Breast epithelium (tissue), 4 donors: Measurements from ENCODE around the gene KLHDC2. TPM values are rescaled to one million over a fixed set of nuclear protein-coding genes. Genes with fewer than 3 reads are reported as not detected.
"Not testable (repeated sequence)": the region's sequence is repeated elsewhere in the genome, so short reads cannot be mapped to it uniquely, and the experiment has no call there.

Source experiments
- DNase-seq, 2 donors: peaks; one replicate each; pipeline ENCODE4 v3.0.0-alpha.2; 2019; ENCODE audit warnings: low spot score in 2 of 2
- H3K27ac ChIP-seq, 2 donors: fragments of 200-600 bp; sonication (generic) in 1 of 2; one replicate each; pipeline ENCODE4 v1.5.1; 2016 to 2019; ENCODE audit warnings: mild to moderate bottlenecking in 1 of 2
- H3K27me3 ChIP-seq, 2 donors: fragments of 200-600 bp; sonication (generic) in 1 of 2; one replicate each; pipeline versions ENCODE4 v1.5.1 to v1.6.0; 2017 to 2019; ENCODE audit warnings: control low read depth in 1 of 2, mild to moderate bottlenecking in 1 of 2
- H3K36me3 ChIP-seq: fragments of 200-600 bp; one replicate; pipeline ENCODE4 v1.5.1; 2019
- H3K4me1 ChIP-seq, 2 donors: fragments of 200-600 bp; sonication (generic); one replicate each; pipeline ENCODE4 v1.5.1; 2016 to 2019; ENCODE audit warnings: control low read depth in 1 of 2
- H3K4me3 ChIP-seq, 3 donors: fragments of 200-600 bp; sonication (generic); 1 replicate in 2 of 3; 2 replicates in 1 of 3; pipeline ENCODE4 v1.5.1; 2016 to 2019; ENCODE audit warnings: mild to moderate bottlenecking in 3 of 3, moderate library complexity in 2 of 3
- H3K9me3 ChIP-seq, 2 donors: fragments of 200-600 bp; sonication (generic) in 1 of 2; one replicate each; pipeline ENCODE4 v1.5.1; 2016 to 2019; ENCODE audit warnings: control low read depth in 1 of 2
- POLR2A ChIP-seq: fragments of 450-650 bp; IDR thresholded peaks from one replicate; pipeline ENCODE4 v1.6.1; 2016; ENCODE audit warnings: antibody characterized with exemption, mild to moderate bottlenecking, moderate library complexity
- POLR2AphosphoS5 ChIP-seq, 3 donors: sonication (generic); formaldehyde crosslinking; IDR thresholded peaks; one replicate each; pipeline ENCODE4 v1.6.1; 2017; ENCODE audit warnings: antibody characterized with exemption in 3 of 3
- intact Hi-C: fragments of 100-400 bp; cut with DNase I; formaldehyde crosslinking; loops from one replicate; pipeline ENCODE4 v1.15.1; 2023; ENCODE audit warnings: low total_unique reads
- total RNA-seq, 3 donors: library from RNA; depleted of rRNA; stranded (reverse); fragments of >200 nt; gene quantifications; one replicate each; pipeline ENCODE4 v1.1.0, GENCODE V29; 2016
- TF ChIP-seq, protein P1 (sequence below), 3 donors: fragments of 450-650 bp; IDR thresholded peaks; one replicate each; pipeline ENCODE4 v1.5.1; 2016 to 2017; ENCODE audit warnings: antibody characterized with exemption in 3 of 3, mild to moderate bottlenecking in 3 of 3, moderate library complexity in 3 of 3

Gene KLHDC2
- total RNA-seq, 3 donors from 2014 or later, result 74.4 to 107 (median 88.5) TPM

GRCh38 chr14:49733836-49734235 lies 34.1 kb upstream of the KLHDC2 start:
- no peak for DNase-seq
- Histone ChIP-seq H3K4me1 (no peaks in the 10 kb centered on the region), H3K4me3 (no peak overlapping the region), H3K36me3 (no peaks in the 10 kb centered on the region), H3K27ac (no peak overlapping the region), H3K27me3 (no peaks in the 10 kb centered on the region), H3K9me3 (no peaks in the 10 kb centered on the region)
- TF ChIP-seq, protein P1, sequence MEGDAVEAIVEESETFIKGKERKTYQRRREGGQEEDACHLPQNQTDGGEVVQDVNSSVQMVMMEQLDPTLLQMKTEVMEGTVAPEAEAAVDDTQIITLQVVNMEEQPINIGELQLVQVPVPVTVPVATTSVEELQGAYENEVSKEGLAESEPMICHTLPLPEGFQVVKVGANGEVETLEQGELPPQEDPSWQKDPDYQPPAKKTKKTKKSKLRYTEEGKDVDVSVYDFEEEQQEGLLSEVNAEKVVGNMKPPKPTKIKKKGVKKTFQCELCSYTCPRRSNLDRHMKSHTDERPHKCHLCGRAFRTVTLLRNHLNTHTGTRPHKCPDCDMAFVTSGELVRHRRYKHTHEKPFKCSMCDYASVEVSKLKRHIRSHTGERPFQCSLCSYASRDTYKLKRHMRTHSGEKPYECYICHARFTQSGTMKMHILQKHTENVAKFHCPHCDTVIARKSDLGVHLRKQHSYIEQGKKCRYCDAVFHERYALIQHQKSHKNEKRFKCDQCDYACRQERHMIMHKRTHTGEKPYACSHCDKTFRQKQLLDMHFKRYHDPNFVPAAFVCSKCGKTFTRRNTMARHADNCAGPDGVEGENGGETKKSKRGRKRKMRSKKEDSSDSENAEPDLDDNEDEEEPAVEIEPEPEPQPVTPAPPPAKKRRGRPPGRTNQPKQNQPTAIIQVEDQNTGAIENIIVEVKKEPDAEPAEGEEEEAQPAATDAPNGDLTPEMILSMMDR (IDR thresholded peaks at IDR 0.05), result no peak
- TF ChIP-seq POLR2A (no peak), POLR2AphosphoS5 (IDR thresholded peaks at IDR 0.05) (no peak)
- intact Hi-C loops, result no loop called here

DNA sequence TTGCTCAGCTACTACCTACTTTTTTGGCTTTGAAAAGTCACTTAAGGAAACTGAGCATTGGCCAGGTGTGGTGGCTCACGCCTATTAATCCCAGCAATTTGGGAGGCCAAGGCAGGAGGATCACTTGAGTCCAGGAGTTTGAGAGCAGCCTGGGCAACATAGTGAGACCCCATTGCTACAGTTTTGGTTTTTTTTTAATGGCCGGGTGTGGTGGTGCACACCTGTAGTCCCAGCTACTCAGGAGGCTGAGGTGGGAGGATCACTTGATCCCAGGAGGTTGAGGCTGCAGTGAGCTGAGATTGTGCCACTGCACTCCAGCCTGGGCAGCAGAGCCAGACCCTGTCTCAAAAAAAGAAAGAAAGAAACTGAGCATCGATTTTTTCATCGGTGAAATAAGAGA lies 32.3 kb upstream of the KLHDC2 start:
- H3K4me3 ChIP-seq, H3K36me3 ChIP-seq, DNase-seq, H3K27ac ChIP-seq, intact Hi-C loops, H3K9me3 ChIP-seq, H3K4me1 ChIP-seq, H3K27me3 ChIP-seq: not testable (repeated sequence)

DNA sequence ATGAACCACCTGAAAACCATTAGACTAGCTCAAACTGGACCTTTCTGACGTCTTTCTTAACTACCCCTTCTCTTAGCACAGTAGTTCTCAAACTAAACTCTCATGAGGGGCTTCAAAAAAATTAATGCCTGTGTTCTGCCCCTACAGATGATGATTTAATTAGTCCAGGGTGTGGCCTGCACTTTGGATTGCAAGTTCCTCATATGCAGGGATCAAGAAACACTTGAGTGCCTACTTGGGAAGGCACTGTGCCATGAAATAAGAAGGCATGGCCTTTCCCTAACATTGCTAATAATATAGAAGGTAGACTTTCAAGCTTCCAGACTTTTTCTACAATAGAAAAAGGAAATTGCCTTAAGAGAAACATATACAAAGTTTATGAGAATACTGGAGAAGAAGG lies 22.8 kb upstream of the KLHDC2 start:
- Histone ChIP-seq H3K4me3 (no peak overlapping the region), H3K27me3 (no peaks in the 10 kb centered on the region), H3K4me1 (no peaks in the 10 kb centered on the region), H3K27ac (no peak overlapping the region), H3K9me3 (no peaks in the 10 kb centered on the region), H3K36me3 (no peaks in the 10 kb centered on the region)
- no peak for DNase-seq
- intact Hi-C loops, result no loop called here
- TF ChIP-seq POLR2A, result no peak
- TF ChIP-seq, protein P1 (IDR thresholded peaks at IDR 0.05), result no peak
- no peak for TF ChIP-seq POLR2AphosphoS5 (IDR thresholded peaks at IDR 0.05)

DNA sequence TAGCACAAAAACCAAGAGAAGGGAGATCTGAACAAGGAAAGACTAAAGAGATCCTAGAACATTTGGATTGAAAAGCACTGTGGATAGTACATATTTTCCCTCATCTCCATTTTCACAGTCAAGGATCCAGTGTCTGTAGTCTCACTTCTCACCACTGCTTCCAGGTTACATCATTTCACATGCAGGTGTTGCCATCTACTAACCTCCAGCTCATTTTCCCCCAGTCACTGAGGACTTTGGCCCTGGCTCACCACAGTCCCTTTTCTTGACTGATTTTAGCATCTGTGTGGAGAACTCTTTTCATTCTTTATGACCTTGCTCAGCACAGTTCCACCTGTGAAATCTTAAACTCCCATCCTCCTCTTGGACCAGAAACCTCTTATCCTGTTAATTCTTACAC lies 21.5 kb upstream of the KLHDC2 start:
- H3K9me3 ChIP-seq, H3K36me3 ChIP-seq, DNase-seq, H3K27ac ChIP-seq, H3K4me3 ChIP-seq, H3K27me3 ChIP-seq, intact Hi-C loops, H3K4me1 ChIP-seq: not testable (repeated sequence)

DNA sequence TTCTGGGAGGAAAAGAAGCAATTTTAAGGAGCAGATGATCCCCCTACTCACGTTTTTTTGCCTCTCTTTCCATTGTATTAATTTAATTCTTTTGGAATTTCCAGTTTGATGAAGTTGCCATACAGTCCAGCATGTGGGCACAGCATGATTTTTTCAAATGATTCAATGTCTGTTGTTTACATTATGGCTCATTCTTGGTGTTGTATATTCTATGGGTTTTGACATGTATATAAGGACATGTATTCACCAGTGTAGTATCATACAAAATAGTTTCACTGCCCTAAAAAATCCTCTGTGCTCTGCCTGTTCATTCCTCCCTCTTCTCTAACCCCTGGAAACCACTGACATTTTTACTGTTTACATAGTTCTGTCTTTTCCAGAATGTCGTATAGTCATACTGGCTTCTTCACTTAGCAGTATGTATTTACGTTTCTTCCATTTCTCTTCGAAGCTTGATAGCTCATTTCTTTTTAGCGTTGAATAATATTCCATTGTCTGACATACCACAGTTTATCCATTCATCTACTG lies 13.3 kb upstream of the KLHDC2 start:
- no peaks in the 10 kb centered on the region for H3K27me3 ChIP-seq
- TF ChIP-seq, protein P1 (IDR thresholded peaks at IDR 0.05), result no peak
- no peak for TF ChIP-seq POLR2AphosphoS5 (IDR thresholded peaks at IDR 0.05)
- no peak for TF ChIP-seq POLR2A
- H3K4me3 ChIP-seq, result no peak overlapping the region
- no peak overlapping the region for H3K27ac ChIP-seq
- no peaks in the 10 kb centered on the region for H3K9me3 ChIP-seq
- no peak for DNase-seq
- intact Hi-C loops, result no loop called here
- no peaks in the 10 kb centered on the region for H3K4me1 ChIP-seq
- no peaks in the 10 kb centered on the region for H3K36me3 ChIP-seq

GRCh38 chr14:49755378-49755777 lies 12.6 kb upstream of the KLHDC2 start:
- Histone ChIP-seq H3K4me3 (no peak overlapping the region), H3K27ac (no peak overlapping the region), H3K9me3 (no peaks in the 10 kb centered on the region), H3K36me3 (no peaks in the 10 kb centered on the region), H3K27me3 (no peaks in the 10 kb centered on the region), H3K4me1 (no peaks in the 10 kb centered on the region)
- intact Hi-C loops, result no loop called here
- TF ChIP-seq POLR2AphosphoS5 (IDR thresholded peaks at IDR 0.05), result no peak
- no peak for DNase-seq
